Parathyroid adenoma (tissue), 2 donors: ENCODE measurements around the gene MYO6.

ENCODE experiments used
- H2AFZ ChIP-seq: fragments of 300-600 bp; sonication (generic); one replicate; pipeline ENCODE4 v1.7.0; 2017; ENCODE audit warnings: antibody characterized with exemption, mild to moderate bottlenecking
- H3K27ac ChIP-seq: fragments of 300-600 bp; sonication (generic); one replicate; pipeline ENCODE4 v1.7.0; 2017
- H3K27me3 ChIP-seq: fragments of 300-600 bp; sonication (generic); one replicate; pipeline ENCODE4 v1.7.0; 2017; ENCODE audit warnings: low read length; ENCODE audit not compliant: control insufficient read depth, insufficient read depth
- H3K36me3 ChIP-seq: fragments of 300-600 bp; sonication (generic); one replicate; pipeline ENCODE4 v1.7.0; 2017; ENCODE audit warnings: low read length; ENCODE audit not compliant: control insufficient read depth, insufficient read depth
- H3K4me1 ChIP-seq: fragments of 300-600 bp; sonication (generic); one replicate; pipeline ENCODE4 v1.7.0; 2017; ENCODE audit warnings: control low read depth
- H3K4me2 ChIP-seq: fragments of 300-600 bp; sonication (generic); one replicate; pipeline ENCODE4 v1.7.0; 2017; ENCODE audit warnings: low read length
- H3K4me3 ChIP-seq: fragments of 300-600 bp; sonication (generic); one replicate; pipeline ENCODE4 v1.7.0; 2017; ENCODE audit warnings: low read depth, low read length
- H3K79me2 ChIP-seq: fragments of 300-600 bp; sonication (generic); one replicate; pipeline ENCODE4 v1.7.0; 2017; ENCODE audit warnings: control low read depth
- H3K9ac ChIP-seq: fragments of 300-600 bp; sonication (generic); one replicate; pipeline ENCODE4 v1.7.0; 2017; ENCODE audit warnings: mild to moderate bottlenecking
- H3K9me3 ChIP-seq: fragments of 300-600 bp; sonication (generic); one replicate; pipeline ENCODE4 v1.7.0; 2017; ENCODE audit warnings: low read length; ENCODE audit not compliant: control insufficient read depth
- TF ChIP-seq, protein P1 (sequence below): fragments of 300-600 bp; sonication (generic); IDR thresholded peaks from one replicate; pipeline ENCODE4 v1.7.0; 2017; ENCODE audit warnings: antibody characterized with exemption, mild to moderate bottlenecking
- donor health status: primary hyperparathyroidism.

Gene MYO6

DNA sequence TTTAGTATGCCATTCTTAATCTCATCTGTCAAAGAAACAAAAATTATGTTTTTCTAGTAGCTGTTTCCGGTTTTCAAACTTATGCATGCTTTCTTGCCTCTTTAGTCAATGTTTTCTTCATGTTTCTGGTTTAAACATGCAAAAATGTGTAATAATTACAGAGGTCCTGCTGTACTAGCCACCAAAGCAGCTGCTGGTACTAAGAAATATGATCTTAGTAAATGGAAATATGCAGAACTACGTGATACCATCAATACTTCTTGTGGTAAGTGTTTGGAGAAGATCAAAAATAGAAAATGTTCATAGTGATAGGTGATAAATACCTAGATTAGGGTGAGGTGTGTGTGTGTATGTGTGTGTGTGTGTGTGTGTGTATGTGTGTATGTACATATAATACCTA lies 158.4 kb downstream of the MYO6 start:
- Histone ChIP-seq H3K4me3 (no peak overlapping the region), H3K27me3 (no peaks in the 10 kb centered on the region), H3K79me2 (no peaks in the 10 kb centered on the region), H3K9me3 (no peaks in the 10 kb centered on the region), H3K36me3 (no peaks in the 10 kb centered on the region), H3K9ac (no peak overlapping the region), H3K27ac (no peak overlapping the region), H2AFZ (no peak overlapping the region), H3K4me1 (no peaks in the 10 kb centered on the region), H3K4me2 (no peak overlapping the region)
- TF ChIP-seq, protein P1, sequence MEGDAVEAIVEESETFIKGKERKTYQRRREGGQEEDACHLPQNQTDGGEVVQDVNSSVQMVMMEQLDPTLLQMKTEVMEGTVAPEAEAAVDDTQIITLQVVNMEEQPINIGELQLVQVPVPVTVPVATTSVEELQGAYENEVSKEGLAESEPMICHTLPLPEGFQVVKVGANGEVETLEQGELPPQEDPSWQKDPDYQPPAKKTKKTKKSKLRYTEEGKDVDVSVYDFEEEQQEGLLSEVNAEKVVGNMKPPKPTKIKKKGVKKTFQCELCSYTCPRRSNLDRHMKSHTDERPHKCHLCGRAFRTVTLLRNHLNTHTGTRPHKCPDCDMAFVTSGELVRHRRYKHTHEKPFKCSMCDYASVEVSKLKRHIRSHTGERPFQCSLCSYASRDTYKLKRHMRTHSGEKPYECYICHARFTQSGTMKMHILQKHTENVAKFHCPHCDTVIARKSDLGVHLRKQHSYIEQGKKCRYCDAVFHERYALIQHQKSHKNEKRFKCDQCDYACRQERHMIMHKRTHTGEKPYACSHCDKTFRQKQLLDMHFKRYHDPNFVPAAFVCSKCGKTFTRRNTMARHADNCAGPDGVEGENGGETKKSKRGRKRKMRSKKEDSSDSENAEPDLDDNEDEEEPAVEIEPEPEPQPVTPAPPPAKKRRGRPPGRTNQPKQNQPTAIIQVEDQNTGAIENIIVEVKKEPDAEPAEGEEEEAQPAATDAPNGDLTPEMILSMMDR = no peak

DNA sequence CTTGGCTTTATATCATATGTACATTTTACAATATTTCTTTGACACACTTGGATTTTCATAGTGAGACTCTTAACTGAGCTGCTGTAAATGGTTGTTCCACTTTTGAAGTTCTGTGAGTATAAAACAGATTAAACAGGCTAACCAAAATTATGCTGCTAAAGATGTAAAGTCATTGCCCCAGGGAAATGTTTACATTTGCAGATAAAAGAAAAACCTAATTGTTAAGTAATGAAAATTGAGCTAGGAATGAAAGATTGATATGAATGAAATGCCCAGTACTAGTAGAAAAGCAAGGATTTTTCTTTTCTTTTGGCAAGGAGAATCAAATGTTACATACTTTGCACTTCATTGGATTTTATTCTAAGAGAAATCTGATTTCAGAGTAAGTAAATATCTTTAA lies 164.0 kb downstream of the MYO6 start:
- Histone ChIP-seq H3K4me1 (no peaks in the 10 kb centered on the region), H3K27ac (no peak overlapping the region), H3K36me3 (no peaks in the 10 kb centered on the region), H2AFZ (no peak overlapping the region), H3K9me3 (no peaks in the 10 kb centered on the region), H3K9ac (no peak overlapping the region), H3K4me3 (no peak overlapping the region), H3K27me3 (no peaks in the 10 kb centered on the region), H3K79me2 (no peaks in the 10 kb centered on the region), H3K4me2 (no peak overlapping the region)
- TF ChIP-seq, protein P1 = no peak

GRCh38 chr6:75922226-75922625 lies 173.2 kb downstream of the MYO6 start:
- Histone ChIP-seq H3K36me3 (no peaks in the 10 kb centered on the region), H3K9me3 (no peaks in the 10 kb centered on the region), H3K4me2 (no peak overlapping the region), H3K4me3 (no peak overlapping the region), H3K27ac (no peak overlapping the region), H2AFZ (no peak overlapping the region), H3K4me1 (no peaks in the 10 kb centered on the region), H3K79me2 (no peaks in the 10 kb centered on the region), H3K27me3 (no peaks in the 10 kb centered on the region), H3K9ac (no peak overlapping the region)
- TF ChIP-seq, protein P1 = no peak

DNA sequence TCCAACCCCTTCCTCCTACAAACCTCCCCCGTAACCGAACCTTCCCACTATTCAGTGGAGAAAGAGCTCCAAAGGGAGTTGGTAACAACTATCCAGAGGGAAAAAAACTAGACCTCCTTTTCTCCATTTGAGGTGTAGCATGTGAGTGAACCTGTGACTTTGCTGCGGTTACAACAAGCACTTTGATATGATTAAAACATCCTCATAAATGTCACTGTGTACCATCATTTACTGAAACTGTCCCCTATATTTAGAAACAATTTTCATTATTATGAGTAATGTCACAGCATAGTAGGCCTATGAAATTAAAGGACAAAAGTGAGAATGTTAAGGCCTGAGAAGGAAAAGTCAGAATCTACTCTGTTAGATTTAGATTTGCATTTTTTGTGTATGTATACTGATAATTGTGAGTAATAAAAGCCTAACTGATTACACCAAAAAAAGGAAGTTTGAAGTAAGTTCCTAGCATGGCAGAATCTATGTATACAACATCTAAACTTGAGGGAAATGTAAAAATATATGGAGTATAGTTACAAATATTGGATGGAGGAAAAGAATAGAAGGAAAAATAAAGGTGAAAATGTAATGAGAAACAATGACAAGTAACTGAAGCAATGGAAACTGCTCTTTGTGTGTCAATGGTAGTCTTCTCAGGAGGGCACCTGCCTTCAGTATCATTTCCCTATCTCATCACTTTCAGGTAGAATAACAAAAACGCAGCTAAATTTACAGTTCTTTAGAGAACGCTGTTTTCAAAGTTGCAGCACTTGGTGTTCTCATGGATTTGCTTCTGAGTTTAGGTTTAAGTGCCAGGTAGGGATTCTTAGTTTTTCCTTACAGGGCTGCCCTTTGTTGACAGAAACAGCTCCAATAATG lies 177.5 kb downstream of the MYO6 start:
- H3K36me3 ChIP-seq = no peaks in the 10 kb centered on the region
- no peak overlapping the region for H3K4me3 ChIP-seq
- H3K79me2 ChIP-seq = no peaks in the 10 kb centered on the region
- H3K4me2 ChIP-seq = no peak overlapping the region
- no peak overlapping the region for H3K27ac ChIP-seq
- H3K9ac ChIP-seq = no peak overlapping the region
- H3K27me3 ChIP-seq = no peaks in the 10 kb centered on the region
- TF ChIP-seq, protein P1 = no peak
- H2AFZ ChIP-seq = no peak overlapping the region
- no peaks in the 10 kb centered on the region for H3K4me1 ChIP-seq
- no peaks in the 10 kb centered on the region for H3K9me3 ChIP-seq
